ENCODE data around the gene NINL.

- TF ChIP-seq CTCF (IDR thresholded peaks at IDR 0.05), result no peak
- TF ChIP-seq POLR2A (IDR thresholded peaks at IDR 0.05), result peak in 1 of 2 donors; percentile 82
These were observed 38.6 kb upstream of the NINL start, which contains the start of gene NANP for GRCh38 chr20:25623736-25624499.
